Hematopoietic multipotent progenitor cell treated with erythropoietin and hydrocortisone succinate and interleukin-3 and kit ligand, for 17 days (in vitro differentiated cells): Measurements from ENCODE around the gene CPNE5.

Source experiments
- DNase-seq: peaks from one replicate; pipeline ENCODE4 v3.0.0-alpha.2; 2015; ENCODE audit warnings: low spot score

Gene CPNE5

GRCh38 chr6:36760685-36761435, 78.4 kb downstream of the CPNE5 start:
- no peak for DNase-seq

- peak; percentile 74 for DNase-seq
These were observed 80.0 kb downstream of the CPNE5 start for GRCh38 chr6:36759148-36759759.

- no peak for DNase-seq
These were observed 80.6 kb downstream of the CPNE5 start for GRCh38 chr6:36758516-36759147.

- DNase-seq, result no peak
These were observed 81.2 kb downstream of the CPNE5 start for GRCh38 chr6:36757943-36758508.

- DNase-seq, result no peak
These were observed 82.0 kb downstream of the CPNE5 start for GRCh38 chr6:36757206-36757605.

GRCh38 chr6:36756786-36757185, 82.5 kb downstream of the CPNE5 start:
- no peak for DNase-seq

- DNase-seq, result peak; percentile 24
These were observed 83.6 kb downstream of the CPNE5 start for GRCh38 chr6:36755435-36756348.

- DNase-seq, result no peak
These were observed 84.4 kb downstream of the CPNE5 start for GRCh38 chr6:36754582-36755434.

- DNase-seq, result no peak
These were observed 85.4 kb downstream of the CPNE5 start for GRCh38 chr6:36753671-36754405.

- DNase-seq, result no peak
These were observed 86.2 kb downstream of the CPNE5 start for GRCh38 chr6:36752886-36753506.

- DNase-seq, result no peak
These were observed 86.9 kb downstream of the CPNE5 start for GRCh38 chr6:36752187-36752885.

- no peak for DNase-seq
These were observed 87.4 kb downstream of the CPNE5 start for GRCh38 chr6:36751833-36752186.

- DNase-seq, result no peak
These were observed 88.2 kb downstream of the CPNE5 start for GRCh38 chr6:36751091-36751490.

- DNase-seq, result no peak
These were observed 89.3 kb downstream of the CPNE5 start for GRCh38 chr6:36749829-36750489.

GRCh38 chr6:36746251-36746650, 93.0 kb downstream of the CPNE5 start:
- DNase-seq, result no peak

GRCh38 chr6:36745836-36746235, 93.4 kb downstream of the CPNE5 start:
- no peak for DNase-seq

- no peak for DNase-seq
These were observed 94.0 kb downstream of the CPNE5 start for GRCh38 chr6:36745283-36745682.

GRCh38 chr6:36744304-36744673, 95.0 kb downstream of the CPNE5 start:
- DNase-seq, result no peak
